SK-N-SH (cell line): ENCODE data around the gene DCAF11.

ENCODE experiments used
- FOXM1 ChIP-seq: IDR thresholded peaks from 2 replicates; pipeline ENCODE4 v1.4.0; 2012; ENCODE audit warnings: low read depth, mild to moderate bottlenecking
- POLR2AphosphoS5 ChIP-seq: IDR thresholded peaks from 2 replicates; pipeline ENCODE4 v1.6.1; 2012; ENCODE audit warnings: low read depth, low read length
- YY1 ChIP-seq: IDR thresholded peaks from 2 replicates; pipeline ENCODE4 v1.4.0; 2012; ENCODE audit warnings: low read depth, mild to moderate bottlenecking
- TF ChIP-seq, protein P1 (sequence below): fragments of 200-600 bp; sonication (generic); IDR thresholded peaks from 2 replicates; pipeline ENCODE4 v1.6.1; 2017; ENCODE audit warnings: antibody characterized with exemption, mild to moderate bottlenecking, moderate library complexity
- TF ChIP-seq, protein P2 (sequence below): IDR thresholded peaks from 2 replicates; pipeline ENCODE4 v1.4.0; 2012; ENCODE audit warnings: low read depth
- TF ChIP-seq, protein P3 (sequence below): IDR thresholded peaks from 2 replicates; pipeline ENCODE4 v1.6.1; 2012; ENCODE audit warnings: mild to moderate bottlenecking, low read depth, low read length, moderate library complexity

DNA sequence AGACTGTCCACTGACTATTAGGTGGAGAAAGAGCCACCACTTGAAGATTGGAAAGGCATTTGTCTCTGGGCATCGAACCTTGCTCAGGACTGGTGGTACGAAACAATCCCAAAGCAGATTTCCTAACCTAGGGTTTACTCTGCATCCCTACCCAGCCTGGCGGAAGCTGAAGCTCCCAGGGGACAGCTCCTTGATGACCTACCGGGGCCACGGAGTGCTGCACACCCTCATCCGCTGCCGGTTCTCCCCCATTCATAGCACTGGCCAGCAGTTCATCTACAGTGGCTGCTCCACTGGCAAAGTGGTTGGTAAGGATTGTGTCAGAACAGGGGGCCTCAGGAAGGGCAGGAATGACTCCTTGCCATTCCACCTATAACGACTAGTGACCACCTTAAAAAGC lies 6.6 kb downstream of the DCAF11 start:
- TF ChIP-seq, protein P1, sequence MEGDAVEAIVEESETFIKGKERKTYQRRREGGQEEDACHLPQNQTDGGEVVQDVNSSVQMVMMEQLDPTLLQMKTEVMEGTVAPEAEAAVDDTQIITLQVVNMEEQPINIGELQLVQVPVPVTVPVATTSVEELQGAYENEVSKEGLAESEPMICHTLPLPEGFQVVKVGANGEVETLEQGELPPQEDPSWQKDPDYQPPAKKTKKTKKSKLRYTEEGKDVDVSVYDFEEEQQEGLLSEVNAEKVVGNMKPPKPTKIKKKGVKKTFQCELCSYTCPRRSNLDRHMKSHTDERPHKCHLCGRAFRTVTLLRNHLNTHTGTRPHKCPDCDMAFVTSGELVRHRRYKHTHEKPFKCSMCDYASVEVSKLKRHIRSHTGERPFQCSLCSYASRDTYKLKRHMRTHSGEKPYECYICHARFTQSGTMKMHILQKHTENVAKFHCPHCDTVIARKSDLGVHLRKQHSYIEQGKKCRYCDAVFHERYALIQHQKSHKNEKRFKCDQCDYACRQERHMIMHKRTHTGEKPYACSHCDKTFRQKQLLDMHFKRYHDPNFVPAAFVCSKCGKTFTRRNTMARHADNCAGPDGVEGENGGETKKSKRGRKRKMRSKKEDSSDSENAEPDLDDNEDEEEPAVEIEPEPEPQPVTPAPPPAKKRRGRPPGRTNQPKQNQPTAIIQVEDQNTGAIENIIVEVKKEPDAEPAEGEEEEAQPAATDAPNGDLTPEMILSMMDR, result no peak
- TF ChIP-seq YY1 (no peak), POLR2AphosphoS5 (no peak), FOXM1 (no peak)
- TF ChIP-seq, protein P2, sequence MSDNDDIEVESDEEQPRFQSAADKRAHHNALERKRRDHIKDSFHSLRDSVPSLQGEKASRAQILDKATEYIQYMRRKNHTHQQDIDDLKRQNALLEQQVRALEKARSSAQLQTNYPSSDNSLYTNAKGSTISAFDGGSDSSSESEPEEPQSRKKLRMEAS, result no peak
- TF ChIP-seq, protein P3, sequence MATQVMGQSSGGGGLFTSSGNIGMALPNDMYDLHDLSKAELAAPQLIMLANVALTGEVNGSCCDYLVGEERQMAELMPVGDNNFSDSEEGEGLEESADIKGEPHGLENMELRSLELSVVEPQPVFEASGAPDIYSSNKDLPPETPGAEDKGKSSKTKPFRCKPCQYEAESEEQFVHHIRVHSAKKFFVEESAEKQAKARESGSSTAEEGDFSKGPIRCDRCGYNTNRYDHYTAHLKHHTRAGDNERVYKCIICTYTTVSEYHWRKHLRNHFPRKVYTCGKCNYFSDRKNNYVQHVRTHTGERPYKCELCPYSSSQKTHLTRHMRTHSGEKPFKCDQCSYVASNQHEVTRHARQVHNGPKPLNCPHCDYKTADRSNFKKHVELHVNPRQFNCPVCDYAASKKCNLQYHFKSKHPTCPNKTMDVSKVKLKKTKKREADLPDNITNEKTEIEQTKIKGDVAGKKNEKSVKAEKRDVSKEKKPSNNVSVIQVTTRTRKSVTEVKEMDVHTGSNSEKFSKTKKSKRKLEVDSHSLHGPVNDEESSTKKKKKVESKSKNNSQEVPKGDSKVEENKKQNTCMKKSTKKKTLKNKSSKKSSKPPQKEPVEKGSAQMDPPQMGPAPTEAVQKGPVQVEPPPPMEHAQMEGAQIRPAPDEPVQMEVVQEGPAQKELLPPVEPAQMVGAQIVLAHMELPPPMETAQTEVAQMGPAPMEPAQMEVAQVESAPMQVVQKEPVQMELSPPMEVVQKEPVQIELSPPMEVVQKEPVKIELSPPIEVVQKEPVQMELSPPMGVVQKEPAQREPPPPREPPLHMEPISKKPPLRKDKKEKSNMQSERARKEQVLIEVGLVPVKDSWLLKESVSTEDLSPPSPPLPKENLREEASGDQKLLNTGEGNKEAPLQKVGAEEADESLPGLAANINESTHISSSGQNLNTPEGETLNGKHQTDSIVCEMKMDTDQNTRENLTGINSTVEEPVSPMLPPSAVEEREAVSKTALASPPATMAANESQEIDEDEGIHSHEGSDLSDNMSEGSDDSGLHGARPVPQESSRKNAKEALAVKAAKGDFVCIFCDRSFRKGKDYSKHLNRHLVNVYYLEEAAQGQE, result no peak
